ENCODE results near the gene PBX2.

PBX2 gene

GRCh38 chr6:32170294-32170693 is 19.7 kb downstream of the PBX2 start:
- DNase-seq: no peak

GRCh38 chr6:32168807-32169591 is 21.0 kb downstream of the PBX2 start:
- no peak for DNase-seq

DNA sequence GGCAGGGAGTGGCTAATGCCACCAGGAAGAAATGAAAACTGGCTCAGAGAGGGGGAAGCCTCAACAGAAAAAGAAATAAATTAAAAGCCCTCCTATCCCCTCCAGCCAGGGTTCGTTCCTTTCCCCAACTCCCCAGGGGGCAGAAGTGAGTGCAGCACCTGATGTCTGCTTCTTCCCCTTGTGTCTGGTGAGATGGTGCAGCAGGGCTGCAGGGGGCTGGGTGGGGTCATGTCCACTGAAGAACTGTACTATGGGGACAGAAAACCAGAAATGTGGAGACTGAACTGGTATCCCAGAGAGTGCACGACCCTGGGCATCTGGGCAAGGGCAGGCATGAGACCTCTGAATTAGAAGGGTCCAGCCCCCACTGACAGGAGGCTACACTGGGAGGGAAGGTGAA is 21.7 kb downstream of the PBX2 start:
- DNase-seq: no peak

GRCh38 chr6:32167761-32168262 is 22.2 kb downstream of the PBX2 start:
- DNase-seq: no peak

DNA sequence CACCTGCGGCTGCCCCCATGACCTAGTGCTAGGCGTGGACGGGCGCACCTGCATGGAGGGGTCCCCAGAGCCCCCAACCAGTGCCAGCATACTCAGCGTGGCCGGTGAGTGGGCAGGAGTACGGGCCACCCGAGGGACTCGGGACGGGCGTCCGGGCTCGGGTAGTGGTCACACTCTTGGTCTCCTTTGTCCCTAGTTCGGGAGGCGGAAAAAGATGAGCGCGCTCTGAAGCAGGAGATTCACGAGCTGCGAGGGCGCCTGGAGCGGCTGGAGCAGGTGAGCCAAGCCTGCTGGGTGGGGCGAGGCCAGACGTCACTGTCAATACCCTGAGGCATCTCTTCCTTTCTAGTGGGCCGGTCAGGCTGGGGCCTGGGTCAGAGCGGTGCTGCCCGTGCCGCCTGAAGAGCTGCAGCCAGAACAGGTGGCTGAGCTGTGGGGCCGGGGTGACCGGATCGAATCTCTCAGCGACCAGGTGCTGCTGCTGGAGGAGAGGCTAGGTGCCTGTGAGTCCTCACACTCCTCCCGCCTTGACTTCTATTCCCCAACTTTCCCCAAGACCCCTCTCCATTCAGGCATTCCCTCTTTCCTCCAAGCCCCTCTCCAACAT is 22.7 kb downstream of the PBX2 start:
- no peak for DNase-seq

DNA sequence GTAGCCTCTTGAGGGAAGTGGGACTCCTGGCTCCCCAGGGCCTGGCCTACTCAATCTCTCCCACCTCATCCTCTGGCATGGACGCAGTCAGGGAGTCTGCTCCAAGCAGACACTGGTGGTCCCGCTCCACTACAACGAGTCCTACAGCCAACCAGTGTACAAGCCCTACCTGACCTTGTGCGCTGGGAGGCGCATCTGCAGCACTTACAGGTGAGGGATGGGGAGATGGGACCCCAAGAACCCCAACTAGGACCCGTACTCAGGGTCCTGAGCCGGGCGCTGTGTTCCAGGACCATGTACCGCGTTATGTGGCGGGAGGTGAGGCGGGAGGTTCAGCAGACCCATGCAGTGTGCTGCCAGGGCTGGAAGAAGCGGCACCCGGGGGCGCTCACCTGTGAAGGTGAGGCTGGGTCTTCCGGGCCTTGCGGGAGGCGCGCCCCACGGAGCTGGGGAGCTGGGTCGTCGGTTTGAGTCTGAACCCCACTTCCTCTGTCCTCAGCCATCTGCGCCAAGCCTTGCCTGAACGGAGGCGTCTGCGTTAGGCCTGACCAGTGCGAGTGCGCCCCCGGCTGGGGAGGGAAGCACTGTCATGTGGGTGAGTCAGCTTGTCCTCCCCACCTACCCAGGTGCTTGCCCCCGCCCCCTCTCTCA is 23.5 kb downstream of the PBX2 start:
- DNase-seq: no peak

GRCh38 chr6:32164295-32164694 is 25.7 kb downstream of the PBX2 start, which contains the start of gene EGFL8:
Gene EGFL8, plus strand, starts transcription at chr6:32164595. Its CDS starts 1,571 bp downstream, at chr6:32166166.
- no peak for DNase-seq

DNA sequence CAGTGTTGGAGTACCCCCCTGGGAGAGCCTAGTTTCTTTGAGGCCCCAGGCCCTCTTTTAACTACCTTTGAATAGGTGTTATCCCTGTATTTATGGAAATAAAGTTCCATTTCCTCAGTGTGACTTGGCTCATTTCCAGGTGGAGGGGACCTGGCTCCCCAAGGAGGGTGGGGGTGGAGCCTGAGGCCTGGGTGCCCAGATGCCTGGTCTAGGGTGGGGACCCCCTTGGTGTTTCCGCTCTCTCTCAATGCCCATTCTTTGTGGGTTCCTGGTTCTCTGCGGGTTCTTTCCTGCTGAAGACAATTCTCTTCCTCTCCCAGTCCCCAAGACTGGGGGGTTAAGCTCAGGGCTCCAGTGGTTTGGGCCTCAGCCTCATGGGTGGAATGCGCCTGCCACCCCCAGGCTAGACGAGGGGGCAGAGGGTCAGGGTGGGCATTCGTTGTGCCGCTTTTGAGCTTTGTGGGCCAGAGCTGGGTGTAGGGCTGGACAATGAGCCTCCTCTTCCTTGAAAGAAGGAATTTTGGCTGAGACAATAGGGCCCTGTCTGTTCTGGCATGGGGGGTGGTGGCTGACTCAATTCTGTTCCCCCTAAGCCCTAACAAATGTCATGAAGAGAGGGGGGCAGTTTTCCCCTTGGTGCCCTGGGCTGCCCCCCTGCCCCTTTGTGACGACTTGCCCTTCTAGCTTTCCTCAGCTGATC is 26.3 kb downstream of the PBX2 start:
- DNase-seq: no peak

DNA sequence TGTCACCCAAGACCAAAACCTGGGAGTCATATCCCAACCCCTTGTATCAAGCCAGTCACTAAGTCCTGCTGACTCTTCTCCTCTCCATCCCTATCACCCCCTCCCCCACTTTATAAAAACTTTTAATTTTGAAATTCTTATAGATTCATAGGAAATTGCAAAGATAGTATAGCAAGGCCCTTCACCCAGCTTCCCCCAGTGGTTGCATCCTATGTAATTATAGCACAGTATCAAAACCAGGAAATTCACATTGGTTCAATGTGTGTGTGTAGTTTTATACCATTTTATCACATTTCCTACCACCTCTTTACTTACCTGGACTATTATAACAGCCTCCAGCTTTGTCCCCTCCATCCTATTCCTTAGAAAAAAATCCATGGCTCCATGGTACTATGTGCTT is 31.9 kb downstream of the PBX2 start:
- no peak for DNase-seq

- no peak for DNase-seq
These were observed 33.1 kb downstream of the PBX2 start for GRCh38 chr6:32156891-32157290.

- peak; percentile 64 for DNase-seq
These were observed 35.4 kb downstream of the PBX2 start for GRCh38 chr6:32154514-32155161.

GRCh38 chr6:32153564-32154513 is 36.2 kb downstream of the PBX2 start, which contains the start of gene PPT2:
Gene PPT2, plus strand, starts transcription at chr6:32154141. Its CDS starts 454 bp downstream, at chr6:32154595.
- peak; percentile 67 for DNase-seq

- DNase-seq: no peak
These were observed 37.0 kb downstream of the PBX2 start for GRCh38 chr6:32152769-32153563.

DNA sequence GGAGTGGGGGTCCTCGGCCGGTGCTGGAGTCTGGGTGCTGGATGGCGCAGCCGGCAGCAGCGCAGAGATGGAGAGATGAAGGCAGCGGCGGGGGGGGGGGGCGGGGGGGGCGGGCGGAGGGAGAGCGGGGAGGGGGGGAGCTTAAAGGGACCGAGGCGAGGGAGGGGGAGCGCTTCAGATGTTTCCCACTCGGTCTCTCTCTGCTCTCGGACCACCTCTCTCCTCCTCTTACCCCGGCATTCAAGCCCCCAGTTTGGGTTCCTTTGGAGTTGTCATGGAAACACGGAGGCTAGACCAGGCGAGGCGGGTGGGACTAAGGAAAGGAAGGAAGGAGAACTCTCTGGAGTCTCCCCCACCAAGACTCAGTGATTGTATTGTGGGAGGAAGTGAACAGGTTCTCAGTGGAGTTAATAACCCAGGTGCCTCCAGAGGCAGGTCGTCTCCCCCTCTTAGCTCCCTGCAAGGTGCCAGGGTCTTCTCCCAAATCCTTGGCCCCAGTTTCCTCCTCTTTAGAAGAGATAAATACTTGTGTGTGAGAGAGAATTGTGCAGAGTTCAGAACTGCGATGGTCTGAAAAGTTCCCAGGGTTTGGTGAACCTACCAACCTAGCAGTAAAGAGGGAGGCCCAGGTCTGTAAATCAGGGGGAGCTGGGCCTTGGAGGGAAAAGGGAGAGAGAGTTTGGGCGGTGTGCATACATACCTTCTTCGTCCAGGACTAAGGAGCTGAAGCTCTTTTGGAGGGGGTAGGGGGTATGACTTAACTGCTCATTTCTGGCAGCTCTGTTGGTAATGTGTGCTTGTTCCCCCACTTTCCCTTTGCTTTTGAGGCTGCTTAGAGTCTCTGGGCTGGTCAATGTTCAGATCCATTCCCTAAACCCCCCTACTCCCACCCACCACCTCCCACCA is 37.9 kb downstream of the PBX2 start, which contains the start of gene PRRT1:
PRRT1 (minus strand) TSS at position 77 of the 906 bp plus-strand sequence. CDS start 112 bp downstream, outside the sequence.
- DNase-seq: no peak

DNA sequence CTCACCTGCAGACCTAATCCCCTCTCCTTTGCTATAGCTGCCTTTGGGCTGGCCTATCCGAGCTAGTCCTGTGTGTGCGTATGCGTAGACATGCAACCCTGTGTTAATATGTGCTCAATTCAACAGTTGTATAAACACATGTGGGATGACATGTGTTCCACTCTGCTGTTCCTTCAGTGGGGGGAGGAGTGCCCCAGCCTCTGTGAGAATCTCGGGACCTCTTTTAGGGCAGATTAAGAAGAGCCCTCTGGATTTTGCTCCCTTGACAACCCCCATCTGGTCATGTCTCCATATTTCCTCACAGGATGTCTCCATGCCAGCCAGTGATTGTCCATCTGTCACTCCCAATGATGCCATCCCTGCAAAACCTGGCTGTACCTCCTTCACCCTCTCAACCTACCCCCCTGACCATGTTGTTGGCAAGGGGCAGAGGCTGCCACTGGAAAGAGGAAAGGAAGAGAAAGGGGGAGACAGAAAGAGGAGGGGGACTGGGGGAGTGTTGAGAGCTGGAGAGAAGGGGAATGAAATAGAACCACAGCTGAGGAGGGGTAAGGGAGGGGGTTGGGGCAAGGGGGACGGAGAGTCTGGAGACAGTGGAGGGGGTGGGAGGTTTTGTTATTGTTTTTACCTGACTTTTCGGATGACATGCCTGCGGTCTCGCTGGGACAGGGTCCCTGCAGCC is 38.7 kb downstream of the PBX2 start:
- DNase-seq: no peak

DNA sequence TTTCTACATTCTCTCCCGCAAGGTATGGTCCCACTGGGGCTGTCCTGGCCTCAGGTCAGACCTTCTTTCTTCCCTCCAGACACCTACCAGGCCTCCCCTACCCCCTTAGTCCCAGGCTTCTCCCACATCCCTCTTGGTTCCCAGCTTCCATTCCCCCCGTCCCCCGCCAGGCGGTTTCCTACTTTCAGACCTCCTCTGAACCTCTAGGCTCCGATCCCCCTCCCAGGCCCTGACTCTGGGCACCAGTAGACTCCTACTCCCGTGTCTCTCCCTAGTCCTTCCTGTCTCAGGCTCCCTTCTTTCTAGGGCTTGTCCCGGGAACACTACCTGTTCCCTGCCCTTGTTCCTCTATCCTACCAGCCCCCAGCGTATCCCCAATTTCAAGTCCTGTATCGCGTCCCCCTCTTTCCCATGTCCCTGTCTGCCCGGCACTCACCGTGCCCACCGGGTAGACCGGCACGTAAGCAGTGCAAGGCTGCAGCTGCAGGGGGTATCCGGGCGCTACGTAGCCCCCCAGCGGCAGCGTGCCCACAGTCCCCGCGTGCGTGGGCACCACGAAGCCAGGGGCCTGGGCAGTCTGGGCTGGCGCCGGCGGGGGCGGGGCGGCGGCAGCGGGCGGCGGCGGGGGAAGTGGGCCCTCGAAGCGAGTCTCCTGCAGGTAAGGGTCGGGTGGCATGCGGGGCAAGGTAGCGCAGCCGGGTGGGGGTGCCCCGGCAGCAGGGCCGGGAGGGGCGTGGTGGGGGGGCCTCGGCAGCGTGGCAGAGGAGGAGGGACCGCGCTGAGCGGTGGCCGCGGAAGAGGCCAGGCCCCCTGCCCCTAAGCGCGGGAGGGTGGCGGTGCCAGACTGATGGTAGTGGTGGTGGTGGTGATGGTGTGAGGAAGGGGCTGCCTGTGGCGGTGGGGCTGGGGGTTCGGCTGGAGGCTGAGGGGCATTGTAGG is 39.8 kb downstream of the PBX2 start:
- no peak for DNase-seq

GRCh38 chr6:32149092-32149755 is 40.8 kb downstream of the PBX2 start:
- no peak for DNase-seq

Data from activated naive CD4-positive, alpha-beta T cell treated with Interleukin-2 at 50 U/mL for 16 hours (primary cell).